Panc1 (cell line): ENCODE data around the gene SLC25A22. TPM values are rescaled to one million over a fixed set of nuclear protein-coding genes. Genes with fewer than 3 reads are reported as not detected.
A peak's percentile ranks its signal among the peaks of the same experiment; 100 is the strongest.

ENCODE experiments used
- ATAC-seq: fragments of 200-7000 bp; cut with Tn5 transposase; 2 replicates; pipeline ENCODE4 v1.9.1; 2020; ENCODE audit warnings: mild to moderate bottlenecking, moderate library complexity
- BruUV-seq: library from RNA; stranded (reverse); fragments of 400-500 nt; replicated peaks from 2 replicates; lab custom pipeline; 2021; lab: Mats Ljungman, UMichigan
- CTCF ChIA-PET: fragments of 300-600 bp; sonication (Branson Sonifier 250); formaldehyde crosslinking; loops from one replicate; lab custom pipeline; 2022; ENCODE audit warnings: antibody characterized with exemption; lab: Charles Lee
- POLR2A ChIA-PET: fragments of 300-600 bp; sonication (Branson Sonifier 250); formaldehyde crosslinking; loops from one replicate; lab custom pipeline; 2022; ENCODE audit warnings: antibody characterized with exemption; lab: Charles Lee
- DNase-seq: peaks from one replicate; pipeline ENCODE4 v3.0.0-alpha.2; 2010; ENCODE audit warnings: low read depth, low spot score
- H3K27ac ChIP-seq: 2 replicates; pipeline ENCODE4 v1.5.1; 2011; ENCODE audit warnings: mild to moderate bottlenecking, low read length, inconsistent platforms
- H3K27me3 ChIP-seq: fragments of 200-500 bp; sonication (Bioruptor generic); 2 replicates; pipeline ENCODE4 v1.6.0; 2014; ENCODE audit warnings: low read length, inconsistent platforms; ENCODE audit not compliant: control insufficient read depth, insufficient read depth
- H3K36me3 ChIP-seq: fragments of 200-500 bp; sonication (Bioruptor generic); 2 replicates; pipeline ENCODE4 v1.5.1; 2014; ENCODE audit warnings: inconsistent platforms, mild to moderate bottlenecking, low read length, moderate library complexity; ENCODE audit not compliant: control insufficient read depth, insufficient read depth
- H3K4me1 ChIP-seq: 2 replicates; pipeline ENCODE4 v1.5.1; 2011; ENCODE audit warnings: inconsistent platforms, mild to moderate bottlenecking, low read length, moderate library complexity; ENCODE audit not compliant: control insufficient read depth, insufficient read depth
- H3K4me3 ChIP-seq, 2 experiments: 2 replicates each; pipeline ENCODE4 v1.5.1; 2011 to 2012; ENCODE audit warnings: low read depth in 2 of 2, low read length in 2 of 2, mild to moderate bottlenecking in 2 of 2, inconsistent platforms in 1 of 2, moderate library complexity in 1 of 2
- H3K9me3 ChIP-seq: fragments of 200-500 bp; sonication (Bioruptor generic); 2 replicates; pipeline ENCODE4 v1.5.1; 2014; ENCODE audit warnings: low read depth, mild to moderate bottlenecking, inconsistent platforms, low read length, moderate library complexity; ENCODE audit not compliant: control insufficient read depth, insufficient read depth
- POLR2AphosphoS5 ChIP-seq: IDR thresholded peaks from 2 replicates; pipeline ENCODE4 v1.6.1; 2012; ENCODE audit warnings: mild to moderate bottlenecking, low read depth, low read length, moderate library complexity
- SIN3A ChIP-seq: IDR thresholded peaks from 2 replicates; pipeline ENCODE4 v1.6.1; 2012; ENCODE audit warnings: low read depth, mild to moderate bottlenecking, low read length, moderate library complexity, borderline replicate concordance; ENCODE audit not compliant: insufficient read depth
- TCF7L2 ChIP-seq: IDR thresholded peaks from 2 replicates; pipeline ENCODE4 v1.6.1; 2011; ENCODE audit warnings: mild to moderate bottlenecking, low read depth, low read length, inconsistent platforms
- in situ Hi-C: cut with HindIII; loops from 2 replicates; pipeline ENCODE4 v1.10.0; 2016; ENCODE audit warnings: low sequenced_read_pairs, low pct_unique_long_range_greater_than_20kb
- intact Hi-C: fragments of 100-400 bp; cut with micrococcal nuclease; formaldehyde crosslinking; loops from one replicate; pipeline ENCODE4 v1.10.0; 2022; ENCODE audit not compliant: unreplicated experiment
- total RNA-seq: library from RNA; stranded (reverse); gene quantifications from one replicate; pipeline ENCODE4 v1.2.1, GENCODE V29; 2021; ENCODE audit not compliant: unreplicated experiment
- TF ChIP-seq, protein P1 (sequence below): fragments of 450-650 bp; IDR thresholded peaks from 2 replicates; pipeline ENCODE4 v1.5.1; 2017; ENCODE audit warnings: mild to moderate bottlenecking
- TF ChIP-seq, protein P2 (sequence below), 2 experiments: IDR thresholded peaks; 2 replicates each; pipeline ENCODE4 v1.6.1; 2011 to 2012; ENCODE audit warnings: low read depth in 2 of 2, control low read depth in 1 of 2, low read length in 1 of 2, mild to moderate bottlenecking in 1 of 2, moderate library complexity in 1 of 2; ENCODE audit not compliant: insufficient read depth in 1 of 2

Gene SLC25A22
- total RNA-seq, 1 experiment from 2014 or later = 119 TPM

DNA sequence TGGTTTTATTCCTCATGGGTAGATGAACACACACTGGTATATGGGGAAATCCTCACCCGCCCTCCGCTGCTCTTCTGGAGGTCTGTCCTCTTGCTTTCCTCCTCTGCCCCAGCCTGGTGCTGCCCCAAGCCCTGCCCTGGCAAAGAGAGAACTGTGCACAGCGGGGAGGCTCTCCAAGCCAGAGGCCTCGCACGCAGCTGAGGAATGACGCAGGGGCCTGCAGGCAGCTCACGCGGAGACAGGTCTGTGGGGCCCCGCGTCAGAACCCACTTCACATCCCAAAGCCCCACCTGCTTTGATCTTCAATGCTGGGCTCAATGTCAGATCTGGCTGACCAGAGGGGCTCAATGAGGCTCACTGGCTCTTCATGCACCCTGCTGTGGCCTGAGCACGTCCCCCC is 30.8 kb downstream of the SLC25A22 start:
- H3K27ac ChIP-seq = no peak overlapping the region
- in situ Hi-C loops = no loop called here
- ChIA-PET CTCF (no interaction called here), POLR2A (no interaction called here)
- no peak for DNase-seq
- peaks cover 6% of the 10 kb centered on the region; the same call in 1 of the 2 replicates for H3K36me3 ChIP-seq
- TF ChIP-seq, protein P1, sequence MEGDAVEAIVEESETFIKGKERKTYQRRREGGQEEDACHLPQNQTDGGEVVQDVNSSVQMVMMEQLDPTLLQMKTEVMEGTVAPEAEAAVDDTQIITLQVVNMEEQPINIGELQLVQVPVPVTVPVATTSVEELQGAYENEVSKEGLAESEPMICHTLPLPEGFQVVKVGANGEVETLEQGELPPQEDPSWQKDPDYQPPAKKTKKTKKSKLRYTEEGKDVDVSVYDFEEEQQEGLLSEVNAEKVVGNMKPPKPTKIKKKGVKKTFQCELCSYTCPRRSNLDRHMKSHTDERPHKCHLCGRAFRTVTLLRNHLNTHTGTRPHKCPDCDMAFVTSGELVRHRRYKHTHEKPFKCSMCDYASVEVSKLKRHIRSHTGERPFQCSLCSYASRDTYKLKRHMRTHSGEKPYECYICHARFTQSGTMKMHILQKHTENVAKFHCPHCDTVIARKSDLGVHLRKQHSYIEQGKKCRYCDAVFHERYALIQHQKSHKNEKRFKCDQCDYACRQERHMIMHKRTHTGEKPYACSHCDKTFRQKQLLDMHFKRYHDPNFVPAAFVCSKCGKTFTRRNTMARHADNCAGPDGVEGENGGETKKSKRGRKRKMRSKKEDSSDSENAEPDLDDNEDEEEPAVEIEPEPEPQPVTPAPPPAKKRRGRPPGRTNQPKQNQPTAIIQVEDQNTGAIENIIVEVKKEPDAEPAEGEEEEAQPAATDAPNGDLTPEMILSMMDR = no peak
- 0 out of 2 replicates have a peak, but pooled peaks have one; percentile 34 for TF ChIP-seq TCF7L2
- no peaks in the 10 kb centered on the region for H3K9me3 ChIP-seq
- H3K4me3 ChIP-seq = no peak overlapping the region
- H3K27me3 ChIP-seq = no peaks in the 10 kb centered on the region
- TSS peak; percentile 84 for BruUV-seq
- intact Hi-C loops = no loop called here
- H3K4me1 ChIP-seq = peaks cover 27% of the 10 kb centered on the region
- no peak for ATAC-seq

DNA sequence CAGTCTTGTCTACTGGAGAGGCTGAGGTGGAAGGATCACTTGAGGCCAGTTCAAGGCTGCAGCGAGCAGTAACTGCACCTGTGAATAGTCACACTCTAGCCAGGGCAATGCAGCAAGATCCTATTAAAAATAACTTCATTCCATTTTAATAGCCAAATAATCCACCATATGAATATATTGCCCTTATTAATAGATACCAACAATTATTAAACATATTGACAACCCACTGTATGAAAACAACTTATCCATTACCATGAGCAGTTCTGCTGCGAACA is 31.2 kb downstream of the SLC25A22 start:
- POLR2A ChIA-PET = no interaction called here
- no peaks in the 10 kb centered on the region for H3K9me3 ChIP-seq
- BruUV-seq = no TSS peak
- 0 out of 2 replicates have a peak overlapping the region, but pooled peaks have one; percentile 39 for H3K27ac ChIP-seq
- intact Hi-C loops = no loop called here
- peaks cover 28% of the 10 kb centered on the region for H3K4me1 ChIP-seq
- DNase-seq (no peak), ATAC-seq (no peak)
- in situ Hi-C loops = no loop called here
- TF ChIP-seq, protein P1 = no peak
- no peak for TF ChIP-seq TCF7L2
- TF ChIP-seq SIN3A = no peak
- no peak for TF ChIP-seq POLR2AphosphoS5
- TF ChIP-seq, protein P2, sequence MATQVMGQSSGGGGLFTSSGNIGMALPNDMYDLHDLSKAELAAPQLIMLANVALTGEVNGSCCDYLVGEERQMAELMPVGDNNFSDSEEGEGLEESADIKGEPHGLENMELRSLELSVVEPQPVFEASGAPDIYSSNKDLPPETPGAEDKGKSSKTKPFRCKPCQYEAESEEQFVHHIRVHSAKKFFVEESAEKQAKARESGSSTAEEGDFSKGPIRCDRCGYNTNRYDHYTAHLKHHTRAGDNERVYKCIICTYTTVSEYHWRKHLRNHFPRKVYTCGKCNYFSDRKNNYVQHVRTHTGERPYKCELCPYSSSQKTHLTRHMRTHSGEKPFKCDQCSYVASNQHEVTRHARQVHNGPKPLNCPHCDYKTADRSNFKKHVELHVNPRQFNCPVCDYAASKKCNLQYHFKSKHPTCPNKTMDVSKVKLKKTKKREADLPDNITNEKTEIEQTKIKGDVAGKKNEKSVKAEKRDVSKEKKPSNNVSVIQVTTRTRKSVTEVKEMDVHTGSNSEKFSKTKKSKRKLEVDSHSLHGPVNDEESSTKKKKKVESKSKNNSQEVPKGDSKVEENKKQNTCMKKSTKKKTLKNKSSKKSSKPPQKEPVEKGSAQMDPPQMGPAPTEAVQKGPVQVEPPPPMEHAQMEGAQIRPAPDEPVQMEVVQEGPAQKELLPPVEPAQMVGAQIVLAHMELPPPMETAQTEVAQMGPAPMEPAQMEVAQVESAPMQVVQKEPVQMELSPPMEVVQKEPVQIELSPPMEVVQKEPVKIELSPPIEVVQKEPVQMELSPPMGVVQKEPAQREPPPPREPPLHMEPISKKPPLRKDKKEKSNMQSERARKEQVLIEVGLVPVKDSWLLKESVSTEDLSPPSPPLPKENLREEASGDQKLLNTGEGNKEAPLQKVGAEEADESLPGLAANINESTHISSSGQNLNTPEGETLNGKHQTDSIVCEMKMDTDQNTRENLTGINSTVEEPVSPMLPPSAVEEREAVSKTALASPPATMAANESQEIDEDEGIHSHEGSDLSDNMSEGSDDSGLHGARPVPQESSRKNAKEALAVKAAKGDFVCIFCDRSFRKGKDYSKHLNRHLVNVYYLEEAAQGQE (IDR thresholded peaks at IDR 0.05; ENCODE audit: insufficient read depth in 1 of 2, low read depth in 2 of 2, low read length in 1 of 2) = no peak
- peaks cover 6% of the 10 kb centered on the region; the same call in 1 of the 2 replicates for H3K36me3 ChIP-seq
- no peaks in the 10 kb centered on the region for H3K27me3 ChIP-seq
- no peak overlapping the region for H3K4me3 ChIP-seq
- CTCF ChIA-PET = interaction anchor here (1.2 kb wide), 1 partner anchor 62 kb away, joined by 5 read pairs; no protein-coding TSS in a partner anchor
